ENCODE measurements around the gene OR13C2.
"Not testable (repeated sequence)": the region's sequence is repeated elsewhere in the genome, so short reads cannot be mapped to it uniquely, and the experiment has no call there.

Gene OR13C2

DNA sequence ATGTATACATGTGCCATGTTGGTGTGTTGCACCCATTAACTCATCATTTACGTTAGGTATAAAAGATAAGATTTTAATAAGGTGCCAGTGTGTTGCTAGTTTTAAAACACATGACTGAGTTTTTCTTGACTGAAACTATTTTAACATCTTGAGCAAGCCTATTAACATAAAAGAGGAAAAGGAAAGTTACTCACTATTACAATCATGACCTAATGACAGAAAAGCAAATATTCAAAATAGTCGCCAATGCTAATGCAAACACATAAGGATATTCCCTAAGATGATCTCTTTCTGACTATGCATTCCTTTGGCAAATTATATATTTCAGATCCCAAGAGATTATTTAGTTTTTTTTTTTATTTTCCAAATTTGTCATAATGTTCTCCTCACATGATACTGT, 5.8 kb upstream of the OR13C2 start:
- POLR2A ChIA-PET: no interaction called here
- CTCF ChIA-PET: no interaction called here
- TF ChIP-seq ZNF384 (IDR thresholded peaks at IDR 0.05) (no peak), NFRKB (IDR thresholded peaks at IDR 0.05) (no peak), SP1 (IDR thresholded peaks at IDR 0.05) (no peak), FOXA1 (IDR thresholded peaks at IDR 0.05) (no peak)
- DNase-seq (ENCODE audit: extremely low spot score): no peak

- CTCF ChIA-PET: no interaction called here
- DNase-seq (ENCODE audit: extremely low spot score): no peak
- POLR2A ChIA-PET: no interaction called here
These were observed 2.9 kb upstream of the OR13C2 start for GRCh38 chr9:104608336-104608735.

GRCh38 chr9:104606152-104606551, 725 bp upstream of the OR13C2 start:
- DNase-seq (ENCODE audit: extremely low spot score): no peak
- POLR2A ChIA-PET: no interaction called here
- TF ChIP-seq ZNF384 (IDR thresholded peaks at IDR 0.05) (no peak), ELF4 (IDR thresholded peaks at IDR 0.05) (no peak), BHLHE40 (IDR thresholded peaks at IDR 0.05; ENCODE audit: borderline replicate concordance) (no peak), NFRKB (IDR thresholded peaks at IDR 0.05) (no peak), ARNT (IDR thresholded peaks at IDR 0.05) (no peak), HDGF (IDR thresholded peaks at IDR 0.05; ENCODE audit: borderline replicate concordance) (no peak), L3MBTL2 (conservative IDR thresholded peaks at IDR 0.05) (no peak), FOXM1 (IDR thresholded peaks at IDR 0.05; ENCODE audit: borderline replicate concordance) (no peak), CTBP1 (IDR thresholded peaks at IDR 0.05; ENCODE audit: borderline replicate concordance) (no peak), LEF1 (IDR thresholded peaks at IDR 0.05; ENCODE audit: borderline replicate concordance) (no peak), SUZ12 (IDR thresholded peaks at IDR 0.05) (no peak), FOXA1 (IDR thresholded peaks at IDR 0.05) (no peak), FOXK2 (IDR thresholded peaks at IDR 0.05) (no peak), TARDBP (IDR thresholded peaks at IDR 0.05) (no peak), SP1 (IDR thresholded peaks at IDR 0.05) (no peak)
- TF ChIP-seq, protein P1, sequence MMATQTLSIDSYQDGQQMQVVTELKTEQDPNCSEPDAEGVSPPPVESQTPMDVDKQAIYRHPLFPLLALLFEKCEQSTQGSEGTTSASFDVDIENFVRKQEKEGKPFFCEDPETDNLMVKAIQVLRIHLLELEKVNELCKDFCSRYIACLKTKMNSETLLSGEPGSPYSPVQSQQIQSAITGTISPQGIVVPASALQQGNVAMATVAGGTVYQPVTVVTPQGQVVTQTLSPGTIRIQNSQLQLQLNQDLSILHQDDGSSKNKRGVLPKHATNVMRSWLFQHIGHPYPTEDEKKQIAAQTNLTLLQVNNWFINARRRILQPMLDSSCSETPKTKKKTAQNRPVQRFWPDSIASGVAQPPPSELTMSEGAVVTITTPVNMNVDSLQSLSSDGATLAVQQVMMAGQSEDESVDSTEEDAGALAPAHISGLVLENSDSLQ (IDR thresholded peaks at IDR 0.05): no peak
- CTCF ChIA-PET: no interaction called here

More at GRCh38 chr9:104608336-104608735, 2.9 kb upstream of the OR13C2 start:
- no peak for TF ChIP-seq SP1 (IDR thresholded peaks at IDR 0.05)
- no peak for TF ChIP-seq BHLHE40 (IDR thresholded peaks at IDR 0.05; ENCODE audit: borderline replicate concordance)
- TF ChIP-seq NFRKB (IDR thresholded peaks at IDR 0.05): no peak
- TF ChIP-seq, protein P1 (IDR thresholded peaks at IDR 0.05): no peak
- no peak for TF ChIP-seq FOXA1 (IDR thresholded peaks at IDR 0.05)
- TF ChIP-seq ZNF384 (IDR thresholded peaks at IDR 0.05): no peak
- TF ChIP-seq ELF4 (IDR thresholded peaks at IDR 0.05): no peak
- TF ChIP-seq HDGF (IDR thresholded peaks at IDR 0.05; ENCODE audit: borderline replicate concordance): no peak
- no peak for TF ChIP-seq FOXM1 (IDR thresholded peaks at IDR 0.05; ENCODE audit: borderline replicate concordance)
- no peak for TF ChIP-seq SUZ12 (IDR thresholded peaks at IDR 0.05)
- no peak for TF ChIP-seq LEF1 (IDR thresholded peaks at IDR 0.05; ENCODE audit: borderline replicate concordance)
- no peak for TF ChIP-seq TARDBP (IDR thresholded peaks at IDR 0.05)
- TF ChIP-seq ARNT (IDR thresholded peaks at IDR 0.05): no peak
- no peak for TF ChIP-seq CTBP1 (IDR thresholded peaks at IDR 0.05; ENCODE audit: borderline replicate concordance)
- TF ChIP-seq FOXK2 (IDR thresholded peaks at IDR 0.05): no peak
- no peak for TF ChIP-seq L3MBTL2 (conservative IDR thresholded peaks at IDR 0.05)

- DNase-seq (ENCODE audit: extremely low spot score): no peak
These were observed 626 bp downstream of the OR13C2 start for GRCh38 chr9:104604801-104605200.

DNA sequence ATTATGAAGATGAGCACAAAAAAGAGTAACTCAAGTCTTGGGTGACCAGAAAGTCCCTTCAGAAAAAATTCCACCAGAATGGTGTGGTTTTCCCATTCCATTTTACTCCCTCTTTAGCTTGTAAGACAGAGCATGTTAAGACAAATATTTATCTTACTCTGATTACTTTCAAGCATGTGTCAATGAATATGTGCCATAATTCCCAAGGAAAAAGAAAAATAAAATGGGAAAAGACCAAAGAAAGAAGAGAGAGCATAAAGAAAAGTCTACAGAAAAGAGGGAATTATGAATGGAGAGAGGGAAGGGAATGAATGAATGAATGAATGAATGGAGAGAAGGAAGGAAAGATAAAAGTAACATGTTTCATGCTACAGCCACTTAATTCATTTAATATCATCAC, 6.1 kb downstream of the OR13C2 start, which contains the start of gene OR13C5:
Gene OR13C5, minus strand, starts transcription at position 101 of the 400 bp plus-strand sequence. Its CDS starts 0 bp downstream, at position 101.
- POLR2A ChIA-PET; CTCF ChIA-PET; DNase-seq (ENCODE audit: extremely low spot score): not testable (repeated sequence)

More at GRCh38 chr9:104604801-104605200, 626 bp downstream of the OR13C2 start:
- TF ChIP-seq FOXM1 (IDR thresholded peaks at IDR 0.05; ENCODE audit: borderline replicate concordance): no peak
- TF ChIP-seq FOXK2 (IDR thresholded peaks at IDR 0.05): no peak
- TF ChIP-seq FOXA1 (IDR thresholded peaks at IDR 0.05): no peak
- no peak for TF ChIP-seq NFRKB (IDR thresholded peaks at IDR 0.05)
- TF ChIP-seq, protein P1 (IDR thresholded peaks at IDR 0.05): no peak
- no peak for TF ChIP-seq LEF1 (IDR thresholded peaks at IDR 0.05; ENCODE audit: borderline replicate concordance)
- TF ChIP-seq ELF4 (IDR thresholded peaks at IDR 0.05): no peak
- TF ChIP-seq TARDBP (IDR thresholded peaks at IDR 0.05): no peak
- TF ChIP-seq HDGF (IDR thresholded peaks at IDR 0.05; ENCODE audit: borderline replicate concordance): no peak
- no peak for TF ChIP-seq L3MBTL2 (conservative IDR thresholded peaks at IDR 0.05)
- no peak for TF ChIP-seq SUZ12 (IDR thresholded peaks at IDR 0.05)
- TF ChIP-seq BHLHE40 (IDR thresholded peaks at IDR 0.05; ENCODE audit: borderline replicate concordance): no peak
- no peak for TF ChIP-seq CTBP1 (IDR thresholded peaks at IDR 0.05; ENCODE audit: borderline replicate concordance)
- TF ChIP-seq ZNF384 (IDR thresholded peaks at IDR 0.05): no peak
- TF ChIP-seq ARNT (IDR thresholded peaks at IDR 0.05): no peak
- TF ChIP-seq SP1 (IDR thresholded peaks at IDR 0.05): no peak
- ChIA-PET CTCF (no interaction called here), POLR2A (no interaction called here)

GRCh38 chr9:104598749-104599148, 6.7 kb downstream of the OR13C2 start:
- CTCF ChIA-PET; DNase-seq (ENCODE audit: extremely low spot score); POLR2A ChIA-PET: not testable (repeated sequence)

- TF ChIP-seq LEF1 (IDR thresholded peaks at IDR 0.05; ENCODE audit: borderline replicate concordance): no peak
- TF ChIP-seq FOXM1 (IDR thresholded peaks at IDR 0.05; ENCODE audit: borderline replicate concordance): no peak
- no peak for TF ChIP-seq FOXK2 (IDR thresholded peaks at IDR 0.05)
- no peak for TF ChIP-seq CTBP1 (IDR thresholded peaks at IDR 0.05; ENCODE audit: borderline replicate concordance)
- TF ChIP-seq NFRKB (IDR thresholded peaks at IDR 0.05): no peak
- TF ChIP-seq SP1 (IDR thresholded peaks at IDR 0.05): no peak
- TF ChIP-seq FOXA1 (IDR thresholded peaks at IDR 0.05): no peak
- no peak for TF ChIP-seq ARNT (IDR thresholded peaks at IDR 0.05)
- TF ChIP-seq HDGF (IDR thresholded peaks at IDR 0.05; ENCODE audit: borderline replicate concordance): no peak
- TF ChIP-seq, protein P1 (IDR thresholded peaks at IDR 0.05): no peak
- ChIA-PET CTCF (no interaction called here), POLR2A (no interaction called here)
- no peak for DNase-seq (ENCODE audit: extremely low spot score)
These were observed 15.8 kb downstream of the OR13C2 start for GRCh38 chr9:104589626-104590025.
